Hematopoietic multipotent progenitor cell treated with erythropoietin and hydrocortisone succinate and interleukin-3 and kit ligand, for 17 days (in vitro differentiated cells): Measurements from ENCODE around the gene TOMM40L.
"Not testable (repeated sequence)": the region's sequence is repeated elsewhere in the genome, so short reads cannot be mapped to it uniquely, and the experiment has no call there.

Experiments used
- DNase-seq: peaks from one replicate; pipeline ENCODE4 v3.0.0-alpha.2; 2015; ENCODE audit warnings: low spot score

Gene TOMM40L

DNA sequence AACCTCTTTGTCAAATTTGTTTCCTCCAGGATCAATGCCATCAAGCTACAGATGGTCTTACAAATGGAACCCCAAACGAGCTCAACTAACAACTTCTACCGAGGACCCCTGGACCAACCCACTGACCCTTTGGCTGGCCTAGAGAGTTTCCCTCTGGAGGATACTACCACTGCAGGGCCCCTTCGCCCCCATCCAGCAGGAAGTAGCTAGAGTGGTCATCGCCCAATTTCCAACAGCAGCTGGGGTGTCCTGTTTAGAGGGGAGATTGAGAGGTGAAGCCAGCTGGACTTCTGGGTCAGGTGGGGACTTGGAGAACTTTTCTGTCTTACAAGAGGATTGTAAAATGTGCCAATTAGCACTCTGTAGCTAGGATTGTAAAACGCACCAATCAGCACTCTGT is 31.2 kb downstream of the TOMM40L start:
- DNase-seq: not testable (repeated sequence)

DNA sequence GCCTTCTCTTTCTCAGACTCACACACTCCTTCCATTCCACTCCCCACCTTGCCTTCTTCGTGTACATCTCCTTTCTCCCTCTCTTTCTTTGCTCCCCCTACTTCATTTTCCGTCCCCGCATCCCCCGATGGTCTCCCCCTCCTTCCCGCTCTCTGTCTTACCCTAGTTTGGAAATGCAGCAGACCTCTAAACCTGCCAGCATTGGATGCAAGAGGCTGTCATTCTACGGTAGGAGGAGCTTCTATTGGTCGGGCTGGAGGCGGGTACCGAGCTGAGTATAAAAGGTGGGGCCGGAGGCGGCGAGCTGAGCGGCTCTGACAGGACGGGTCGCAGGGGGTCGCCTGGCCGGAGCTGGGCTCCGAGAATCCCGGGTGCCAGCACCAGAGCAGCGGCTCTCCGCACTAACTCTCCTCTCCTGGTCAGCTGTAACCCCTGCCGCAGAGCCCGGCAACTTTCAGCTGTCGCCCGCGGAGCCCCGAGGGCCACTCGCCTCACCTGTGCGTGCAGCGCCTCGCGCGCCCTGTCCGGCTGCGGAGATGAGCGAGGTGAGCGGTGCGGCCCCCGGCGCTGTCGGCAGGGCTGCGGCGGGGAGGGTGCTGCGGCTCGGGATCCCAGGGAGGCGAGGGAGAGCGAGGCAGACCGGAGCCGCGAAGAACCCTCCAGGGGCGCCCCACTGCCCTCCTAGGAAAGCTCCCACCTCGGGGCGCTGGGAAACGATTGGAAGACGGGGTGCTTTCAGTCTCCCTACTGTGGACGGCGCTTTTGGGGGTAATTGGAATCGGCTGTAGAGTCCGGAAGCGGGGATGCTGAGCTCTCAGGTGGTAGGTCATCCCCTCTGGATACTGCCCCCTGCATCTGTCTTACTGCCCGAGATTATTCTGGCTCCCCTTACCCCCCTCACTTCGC is 32.8 kb downstream of the TOMM40L start, which contains the start of gene PCP4L1:
Gene PCP4L1, plus strand, starts transcription at position 307 of the 906 bp plus-strand sequence. Its CDS starts 230 bp downstream, at position 537.
- no peak for DNase-seq

DNA sequence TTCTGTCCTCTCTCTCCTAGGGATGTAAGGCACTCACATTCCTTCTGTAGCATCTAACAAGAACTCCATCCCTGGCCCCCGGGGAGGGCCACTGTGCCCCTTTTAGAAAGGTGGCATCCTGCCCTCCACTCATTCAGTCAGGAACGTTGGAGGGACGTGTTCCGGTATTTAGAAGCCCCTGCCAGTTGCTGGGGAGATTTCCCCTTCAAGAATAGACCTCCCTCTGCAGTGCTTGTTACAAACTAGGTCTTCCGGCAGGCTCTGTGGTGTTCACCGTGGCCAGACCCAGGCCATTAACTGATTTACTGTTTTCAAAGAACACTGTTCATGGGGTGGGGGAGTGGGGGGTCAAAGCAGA is 33.5 kb downstream of the TOMM40L start:
- DNase-seq: no peak

DNA sequence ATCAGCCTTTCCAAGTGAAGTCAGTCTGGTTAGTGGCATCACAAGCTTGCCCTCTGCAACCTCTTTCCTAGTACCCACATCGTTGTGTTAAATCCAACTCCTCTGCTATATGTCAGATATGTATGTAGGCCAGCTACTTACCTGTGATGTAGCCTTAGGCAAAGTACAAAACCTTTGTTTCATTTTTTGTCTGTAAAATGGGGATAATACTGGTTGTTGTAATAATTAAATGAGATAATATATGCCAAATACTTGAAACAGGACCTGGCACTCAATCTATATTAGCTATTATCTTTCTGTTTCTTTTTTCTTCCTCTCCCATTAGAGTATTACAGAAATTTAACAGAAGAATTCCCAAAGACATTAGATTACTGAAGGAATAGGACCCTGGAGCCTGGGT is 33.9 kb downstream of the TOMM40L start:
- DNase-seq: no peak

DNA sequence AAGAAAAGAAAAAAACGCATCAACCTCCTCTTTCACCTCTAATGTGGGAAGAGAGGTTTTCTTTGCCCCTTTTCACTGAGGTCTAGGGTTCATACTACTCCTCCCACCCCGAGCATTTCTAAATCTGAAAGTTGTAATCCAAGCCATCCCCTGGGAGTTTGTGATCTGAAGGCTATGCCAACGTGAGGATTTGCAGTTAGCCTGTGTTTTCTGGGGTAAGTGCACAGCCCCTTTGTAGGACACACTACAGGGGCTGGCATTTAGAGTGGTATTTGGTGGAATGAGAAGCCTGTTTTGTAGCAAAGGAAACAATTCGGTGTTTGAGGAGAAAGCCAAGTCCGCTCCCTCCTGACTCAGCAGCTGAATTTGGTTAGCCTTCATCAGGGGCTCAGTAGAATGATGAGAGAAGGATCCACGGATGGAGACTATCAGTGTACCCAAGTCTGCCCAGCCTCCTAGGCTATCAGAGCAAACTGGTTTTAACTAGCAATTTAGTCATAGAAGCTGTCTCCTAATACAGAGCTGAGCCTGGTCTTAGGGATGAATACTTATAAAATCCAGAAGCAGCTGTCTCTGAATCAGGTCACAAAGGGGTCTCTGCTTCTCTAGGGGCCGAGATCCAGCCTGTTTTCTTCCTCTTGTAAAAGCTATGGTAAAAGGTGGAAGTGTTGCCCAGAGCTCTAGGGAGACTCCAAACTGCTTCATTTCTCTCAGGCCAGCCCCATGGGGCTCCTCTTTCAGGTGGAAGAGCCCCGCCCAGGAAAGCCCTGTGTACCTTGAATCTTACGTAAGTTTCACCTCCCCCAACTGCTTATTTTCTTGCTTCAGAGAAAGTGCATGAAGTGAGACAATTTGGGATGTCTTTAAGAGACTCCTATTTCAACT is 34.8 kb downstream of the TOMM40L start:
- no peak for DNase-seq

DNA sequence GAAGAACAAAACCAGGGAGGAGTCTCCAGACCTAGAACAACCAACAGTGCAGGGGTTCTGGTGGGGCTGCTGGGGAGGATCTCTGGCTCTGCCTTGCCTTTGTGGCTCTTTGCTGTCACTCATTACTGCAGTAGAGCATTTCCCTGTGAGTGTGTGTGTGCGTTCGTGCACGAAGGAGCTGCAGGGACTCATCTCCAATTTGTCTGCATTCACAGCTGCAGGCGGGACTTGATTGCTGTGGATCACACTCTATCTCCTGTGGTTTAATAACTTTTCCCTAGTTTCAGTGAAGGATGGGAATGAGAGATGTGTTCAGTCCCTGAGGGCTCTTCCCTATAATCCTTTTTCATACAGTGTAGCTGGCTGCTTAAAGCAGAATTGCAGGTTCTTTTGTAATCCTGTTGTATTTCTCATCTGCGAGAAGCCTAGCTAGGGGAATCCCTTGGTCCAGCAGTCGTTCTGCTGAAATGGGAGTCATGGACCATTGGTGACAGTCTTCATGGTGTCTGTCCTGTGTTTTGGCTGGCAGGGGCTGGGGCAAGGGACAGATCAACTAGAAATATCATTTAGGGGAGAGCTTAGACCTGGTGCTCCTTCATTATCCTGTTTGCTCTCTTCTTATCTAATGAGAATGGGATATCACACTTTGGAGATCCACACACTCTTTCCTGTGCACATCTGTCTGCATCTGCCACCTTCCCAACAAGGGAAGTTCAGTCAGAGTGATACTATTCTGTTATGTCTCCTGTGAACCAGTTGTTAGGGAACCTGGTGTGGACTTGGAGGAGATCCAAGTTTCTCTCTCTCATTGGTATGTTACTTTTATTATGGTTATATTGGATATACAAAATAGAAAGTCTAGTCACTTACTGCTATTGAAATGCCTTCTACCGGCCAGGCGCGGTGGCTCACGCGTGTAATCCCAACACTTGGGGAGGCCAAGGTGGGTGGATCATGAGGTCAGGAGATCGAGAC is 35.7 kb downstream of the TOMM40L start:
- no peak for DNase-seq

DNA sequence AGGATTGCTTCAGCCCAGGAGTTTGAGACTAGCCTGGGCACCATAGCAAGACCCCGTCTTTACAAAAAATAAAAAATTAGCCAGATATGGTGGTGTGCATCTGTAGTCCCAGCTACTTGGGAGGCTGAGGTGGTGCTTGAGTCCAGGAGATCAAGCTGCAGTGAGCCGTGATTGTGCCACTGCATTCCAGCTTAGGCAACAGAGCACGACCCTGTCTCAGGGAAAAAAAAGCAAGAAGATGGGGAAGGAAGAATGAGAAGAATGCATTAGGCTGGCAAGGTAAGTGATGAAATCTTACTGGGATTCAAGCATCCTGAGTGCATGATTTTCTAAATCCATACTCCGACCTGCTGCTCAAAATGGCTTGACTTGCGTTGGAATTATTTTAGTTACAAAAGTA is 39.4 kb downstream of the TOMM40L start:
- no peak for DNase-seq

DNA sequence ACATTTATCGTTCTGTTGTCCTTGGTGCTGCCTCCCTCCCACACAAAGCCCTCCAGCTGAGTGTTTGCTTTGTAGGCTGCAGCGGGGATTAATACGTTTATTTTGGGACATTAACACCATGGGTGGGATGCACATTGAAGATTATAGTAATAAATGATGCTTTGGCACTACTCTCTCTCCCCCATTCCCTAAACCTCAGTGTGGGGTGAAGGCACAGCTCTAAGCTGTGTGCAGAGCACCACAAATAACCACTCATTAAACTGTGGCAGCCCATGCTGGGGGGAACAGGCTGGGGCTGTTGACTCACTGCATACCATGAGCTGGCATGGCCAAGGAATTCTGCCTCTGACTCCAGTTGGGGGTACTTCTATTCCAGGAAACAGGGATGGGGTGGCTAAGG is 40.3 kb downstream of the TOMM40L start:
- DNase-seq: no peak

DNA sequence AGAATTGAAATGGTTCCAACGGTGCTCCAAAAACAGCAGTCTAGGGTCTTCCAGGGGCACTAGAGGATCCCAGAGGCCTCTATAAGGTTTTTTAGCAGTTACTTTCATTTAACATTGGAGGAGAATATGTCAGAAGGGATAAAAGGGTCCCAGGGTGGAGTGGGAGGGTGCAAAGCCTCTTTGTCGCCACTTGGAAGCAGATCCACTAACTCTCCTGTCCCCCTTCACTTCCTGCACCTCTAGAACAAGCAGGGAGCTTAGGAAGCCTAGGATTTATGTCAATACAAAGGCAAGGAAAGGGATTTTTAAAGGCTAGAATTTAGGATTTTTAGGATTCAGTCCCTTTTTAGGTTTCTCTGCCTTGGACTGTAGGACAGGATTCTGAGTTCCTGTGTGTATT is 41.0 kb downstream of the TOMM40L start:
- no peak for DNase-seq

DNA sequence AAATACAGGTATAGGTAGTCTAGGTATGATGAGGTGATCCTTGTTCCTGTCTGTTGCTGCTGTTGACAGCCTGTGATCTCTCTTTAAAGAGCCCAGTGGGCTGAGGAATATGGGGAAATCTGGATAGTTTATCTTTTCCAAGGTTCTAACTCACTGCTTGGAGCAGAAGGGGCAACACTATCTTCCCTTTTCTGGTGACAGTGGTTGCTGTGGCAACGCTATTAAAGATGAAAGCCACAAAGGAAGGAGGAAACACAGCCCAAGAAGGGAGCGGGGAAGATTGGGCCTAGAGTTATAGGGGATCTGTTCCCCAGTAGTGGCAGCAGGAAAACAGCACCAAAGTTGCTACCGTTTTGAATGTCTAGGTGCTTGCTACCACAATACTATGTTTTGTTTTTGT is 41.5 kb downstream of the TOMM40L start:
- DNase-seq: no peak

DNA sequence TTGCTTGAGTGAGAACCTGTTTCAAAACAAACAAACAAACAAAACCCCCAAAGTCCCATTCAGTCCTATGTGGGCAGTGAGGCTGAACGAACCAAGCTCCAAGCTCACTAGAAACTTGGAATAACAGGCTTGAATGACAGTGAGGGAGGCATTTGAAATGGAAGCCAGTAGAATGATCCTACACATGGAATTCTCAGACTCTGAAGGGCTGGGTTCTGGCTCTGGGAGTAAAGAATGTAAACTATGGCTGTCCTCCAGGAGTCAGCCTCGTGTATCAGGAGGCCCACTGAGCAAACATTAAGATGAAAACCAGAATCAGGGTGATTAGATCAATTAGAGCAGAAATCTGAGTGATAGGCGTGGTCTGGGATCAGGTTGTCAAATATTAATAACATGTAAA is 47.5 kb downstream of the TOMM40L start:
- no peak for DNase-seq

DNA sequence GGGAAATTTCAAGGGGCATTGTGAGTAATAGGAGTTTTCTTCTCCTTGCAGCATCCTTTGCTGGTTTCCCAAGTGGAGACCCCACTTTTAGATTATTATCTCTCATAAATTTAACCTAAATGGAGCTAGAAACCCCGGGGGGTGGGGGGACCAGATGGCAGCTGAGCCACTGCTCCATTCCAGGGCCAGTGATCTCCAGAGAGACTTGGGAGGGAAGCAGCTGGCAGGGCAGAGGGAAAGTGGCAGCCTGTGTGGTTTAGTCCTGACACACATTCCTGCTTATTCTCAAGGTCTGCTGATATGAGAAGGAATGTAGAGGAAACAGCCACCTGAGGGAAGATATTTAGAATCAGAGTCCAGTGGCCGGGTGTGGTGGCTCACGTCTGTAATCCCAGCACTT is 49.0 kb downstream of the TOMM40L start:
- DNase-seq: no peak
